NB4 (cell line): ENCODE measurements around the gene GPRIN3.

Source experiments
- MYC ChIP-seq: IDR thresholded peaks from 2 replicates; pipeline ENCODE4 v1.6.1; 2011; ENCODE audit warnings: low read depth, low read length
- POLR2A ChIP-seq: IDR thresholded peaks from 2 replicates; pipeline ENCODE4 v1.6.1; 2011; ENCODE audit warnings: mild to moderate bottlenecking; ENCODE audit not compliant: insufficient read length; ENCODE audit errors: extremely low read depth
- TF ChIP-seq, protein P1 (sequence below): IDR thresholded peaks from one replicate; pipeline ENCODE4 v1.5.1; 2012; ENCODE audit warnings: low read depth, low read length
- TF ChIP-seq, protein P2 (sequence below): IDR thresholded peaks from 2 replicates; pipeline ENCODE4 v1.6.1; 2011; ENCODE audit warnings: low read depth, low read length

DNA sequence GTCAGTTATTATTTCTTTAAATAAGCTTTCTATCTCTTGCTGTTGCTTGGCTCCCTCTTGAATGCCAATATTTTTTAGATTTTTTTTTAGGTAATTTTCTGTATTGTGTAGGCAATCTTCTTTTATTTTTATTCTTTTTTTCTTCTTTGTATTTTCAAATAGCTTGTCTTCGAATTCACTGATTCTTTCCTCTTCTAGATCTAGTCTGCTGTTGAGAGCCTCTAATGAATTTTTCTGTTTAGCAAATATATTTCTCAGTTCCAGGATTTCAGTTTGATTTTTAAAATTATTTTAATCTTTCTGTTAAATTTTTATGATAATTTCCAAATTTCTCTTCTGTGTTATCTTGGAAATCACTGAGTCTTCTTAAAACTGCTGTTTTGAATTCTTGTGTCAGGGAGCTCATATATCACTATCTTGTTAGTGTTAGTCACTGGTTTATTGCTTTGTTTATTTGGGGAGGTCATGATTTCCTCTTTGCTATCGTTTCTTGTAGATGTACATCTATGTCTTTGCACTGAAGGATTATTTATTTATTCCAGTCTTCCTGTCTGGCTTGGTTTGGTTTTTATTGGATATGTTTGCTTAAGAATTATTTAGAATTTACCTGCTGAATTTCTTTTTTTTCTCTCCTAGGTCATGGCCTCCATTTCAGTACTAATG, 39.9 kb upstream of the GPRIN3 start:
- TF ChIP-seq, protein P1, sequence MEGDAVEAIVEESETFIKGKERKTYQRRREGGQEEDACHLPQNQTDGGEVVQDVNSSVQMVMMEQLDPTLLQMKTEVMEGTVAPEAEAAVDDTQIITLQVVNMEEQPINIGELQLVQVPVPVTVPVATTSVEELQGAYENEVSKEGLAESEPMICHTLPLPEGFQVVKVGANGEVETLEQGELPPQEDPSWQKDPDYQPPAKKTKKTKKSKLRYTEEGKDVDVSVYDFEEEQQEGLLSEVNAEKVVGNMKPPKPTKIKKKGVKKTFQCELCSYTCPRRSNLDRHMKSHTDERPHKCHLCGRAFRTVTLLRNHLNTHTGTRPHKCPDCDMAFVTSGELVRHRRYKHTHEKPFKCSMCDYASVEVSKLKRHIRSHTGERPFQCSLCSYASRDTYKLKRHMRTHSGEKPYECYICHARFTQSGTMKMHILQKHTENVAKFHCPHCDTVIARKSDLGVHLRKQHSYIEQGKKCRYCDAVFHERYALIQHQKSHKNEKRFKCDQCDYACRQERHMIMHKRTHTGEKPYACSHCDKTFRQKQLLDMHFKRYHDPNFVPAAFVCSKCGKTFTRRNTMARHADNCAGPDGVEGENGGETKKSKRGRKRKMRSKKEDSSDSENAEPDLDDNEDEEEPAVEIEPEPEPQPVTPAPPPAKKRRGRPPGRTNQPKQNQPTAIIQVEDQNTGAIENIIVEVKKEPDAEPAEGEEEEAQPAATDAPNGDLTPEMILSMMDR = no peak
- no peak for TF ChIP-seq POLR2A
- TF ChIP-seq, protein P2, sequence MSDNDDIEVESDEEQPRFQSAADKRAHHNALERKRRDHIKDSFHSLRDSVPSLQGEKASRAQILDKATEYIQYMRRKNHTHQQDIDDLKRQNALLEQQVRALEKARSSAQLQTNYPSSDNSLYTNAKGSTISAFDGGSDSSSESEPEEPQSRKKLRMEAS = no peak
- no peak for TF ChIP-seq MYC
